MCF 10A (cell line): ENCODE results near the gene PLD3. TPM values are rescaled to one million over a fixed set of nuclear protein-coding genes. Genes with fewer than 3 reads are reported as not detected.

Experiments used
- BruUV-seq: library from RNA; stranded (reverse); fragments of 400-500 nt; replicated peaks from 2 replicates; lab custom pipeline; 2021; lab: Mats Ljungman, UMichigan
- CTCF ChIA-PET: fragments of 300-600 bp; sonication (Branson Sonifier 250); formaldehyde crosslinking; extraction: SDS; loops from one replicate; lab custom pipeline; 2021; ENCODE audit warnings: antibody characterized with exemption, inconsistent platforms; lab: Yijun Ruan, JAX
- POLR2A ChIA-PET: fragments of 300-600, 350-650 bp; sonication (Branson Sonifier 250); formaldehyde crosslinking; extraction: SDS; loops from one replicate; lab custom pipeline; 2020; ENCODE audit warnings: antibody characterized with exemption, inconsistent platforms; lab: Yijun Ruan, JAX
- DNase-seq: peaks from one replicate; pipeline ENCODE4 v3.0.0-alpha.2; 2018; ENCODE audit not compliant: unreplicated experiment
- H3K27ac Mint-ChIP-seq: one replicate; pipeline ENCODE4 v1.8.0; 2022; ENCODE audit warnings: mild to moderate bottlenecking, low read depth, mixed read lengths; ENCODE audit not compliant: unreplicated experiment
- H3K27me3 Mint-ChIP-seq: one replicate; pipeline ENCODE4 v1.8.0; 2022; ENCODE audit warnings: mixed read lengths; ENCODE audit not compliant: insufficient read depth, unreplicated experiment
- H3K36me3 Mint-ChIP-seq: one replicate; pipeline ENCODE4 v1.8.0; 2022; ENCODE audit warnings: mild to moderate bottlenecking, moderate library complexity, mixed read lengths; ENCODE audit not compliant: insufficient read depth, unreplicated experiment
- H3K4me1 Mint-ChIP-seq: one replicate; pipeline ENCODE4 v1.8.0; 2022; ENCODE audit warnings: mixed read lengths; ENCODE audit not compliant: insufficient read depth, unreplicated experiment
- H3K4me3 Mint-ChIP-seq: one replicate; pipeline ENCODE4 v1.8.0; 2022; ENCODE audit warnings: mild to moderate bottlenecking, moderate library complexity, mixed read lengths; ENCODE audit not compliant: unreplicated experiment
- H3K9me3 Mint-ChIP-seq: one replicate; pipeline ENCODE4 v1.8.0; 2022; ENCODE audit warnings: mixed read lengths; ENCODE audit not compliant: unreplicated experiment
- intact Hi-C: fragments of 100-400 bp; cut with micrococcal nuclease; formaldehyde crosslinking; loops from 2 replicates; pipeline ENCODE4 v1.14.1; 2022
- total RNA-seq: library from RNA; stranded (reverse); gene quantifications from 2 replicates; pipeline ENCODE4 v1.2.3, GENCODE V29; 2022
- TF ChIP-seq, protein P1 (sequence below): fragments of 200-600 bp; IDR thresholded peaks from one replicate; pipeline ENCODE4 v1.8.0; 2022; ENCODE audit warnings: antibody characterized with exemption, mild to moderate bottlenecking; ENCODE audit not compliant: unreplicated experiment

Gene PLD3
- total RNA-seq, 1 experiment from 2014 or later = 98.9 TPM

DNA sequence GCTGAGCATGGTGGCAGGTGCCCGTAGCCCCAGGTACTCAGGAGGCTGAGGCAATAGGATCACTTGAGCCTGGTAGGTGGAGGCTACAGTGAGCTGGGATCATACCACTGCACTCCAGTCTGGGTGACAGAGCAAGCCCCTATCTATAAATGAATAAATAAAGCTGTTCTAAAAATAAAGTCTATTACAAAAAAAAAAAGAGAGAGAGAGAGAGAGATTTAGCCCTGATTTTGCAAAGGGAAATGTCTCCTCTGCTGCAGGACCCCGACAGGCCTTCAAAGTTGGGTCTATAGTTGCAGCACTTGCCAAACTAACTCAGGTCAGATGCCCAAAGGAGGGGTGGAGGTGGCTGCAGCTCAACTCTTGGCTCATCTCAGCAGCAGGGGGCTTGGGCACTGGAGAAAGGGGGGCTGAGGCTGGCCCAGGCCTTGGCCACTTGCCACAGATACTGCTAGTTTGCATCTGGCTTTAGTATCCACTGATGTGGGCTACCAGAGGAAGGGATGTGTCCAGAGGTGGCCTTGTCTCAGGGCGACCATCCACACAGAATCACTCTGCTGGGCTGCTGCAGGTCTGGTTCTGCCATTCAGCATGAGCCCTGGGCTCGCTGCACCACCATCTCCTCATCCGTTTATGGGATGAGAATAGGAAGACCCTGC, 32.6 kb upstream of the PLD3 start:
- Mint-ChIP-seq H3K27me3 (no peaks in the 10 kb centered on the region), H3K27ac (no peak overlapping the region), H3K4me3 (no peak overlapping the region), H3K4me1 (no peaks in the 10 kb centered on the region), H3K9me3 (no peaks in the 10 kb centered on the region), H3K36me3 (peaks cover 24% of the 10 kb centered on the region)
- no TSS peak for BruUV-seq
- POLR2A ChIA-PET = interaction anchor here (0.5 kb wide), 1 partner anchor 86 kb away, joined by 3 read pairs; no protein-coding TSS in a partner anchor
- TF ChIP-seq, protein P1, sequence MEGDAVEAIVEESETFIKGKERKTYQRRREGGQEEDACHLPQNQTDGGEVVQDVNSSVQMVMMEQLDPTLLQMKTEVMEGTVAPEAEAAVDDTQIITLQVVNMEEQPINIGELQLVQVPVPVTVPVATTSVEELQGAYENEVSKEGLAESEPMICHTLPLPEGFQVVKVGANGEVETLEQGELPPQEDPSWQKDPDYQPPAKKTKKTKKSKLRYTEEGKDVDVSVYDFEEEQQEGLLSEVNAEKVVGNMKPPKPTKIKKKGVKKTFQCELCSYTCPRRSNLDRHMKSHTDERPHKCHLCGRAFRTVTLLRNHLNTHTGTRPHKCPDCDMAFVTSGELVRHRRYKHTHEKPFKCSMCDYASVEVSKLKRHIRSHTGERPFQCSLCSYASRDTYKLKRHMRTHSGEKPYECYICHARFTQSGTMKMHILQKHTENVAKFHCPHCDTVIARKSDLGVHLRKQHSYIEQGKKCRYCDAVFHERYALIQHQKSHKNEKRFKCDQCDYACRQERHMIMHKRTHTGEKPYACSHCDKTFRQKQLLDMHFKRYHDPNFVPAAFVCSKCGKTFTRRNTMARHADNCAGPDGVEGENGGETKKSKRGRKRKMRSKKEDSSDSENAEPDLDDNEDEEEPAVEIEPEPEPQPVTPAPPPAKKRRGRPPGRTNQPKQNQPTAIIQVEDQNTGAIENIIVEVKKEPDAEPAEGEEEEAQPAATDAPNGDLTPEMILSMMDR = no peak
- CTCF ChIA-PET = interaction anchor here (0.6 to 2.0 kb wide), 6 partner anchors 8 to 1174 kb away, joined by 3 to 10 read pairs (median 3); no protein-coding TSS in a partner anchor
- intact Hi-C loops = no loop called here
- no peak for DNase-seq

DNA sequence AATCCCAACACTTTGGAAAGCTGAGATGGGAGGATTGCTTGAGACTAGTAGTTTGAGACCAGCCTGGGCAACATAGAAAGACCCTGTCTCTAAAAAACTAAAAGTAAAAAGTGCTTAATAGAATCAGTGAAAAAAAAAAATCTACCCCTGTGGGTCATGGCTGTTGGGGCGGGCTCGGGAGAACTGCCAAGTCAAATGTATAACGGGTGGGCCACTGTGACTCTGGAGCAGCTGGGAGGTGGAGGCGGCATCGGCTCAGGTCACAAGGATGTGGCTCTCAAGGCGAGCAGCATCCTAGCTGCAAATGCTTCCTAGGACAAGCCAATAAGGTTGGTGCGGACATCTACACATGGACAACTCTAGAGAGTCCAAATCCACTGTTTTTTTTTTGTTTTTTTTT, 31.2 kb upstream of the PLD3 start:
- ChIA-PET CTCF (interaction anchor here (0.6 to 2.0 kb wide), 2 partner anchors 12 to 139 kb away, joined by 3 to 10 read pairs; no protein-coding TSS in a partner anchor), POLR2A (no interaction called here)
- Mint-ChIP-seq H3K4me1 (no peaks in the 10 kb centered on the region), H3K4me3 (no peak overlapping the region), H3K27ac (no peak overlapping the region), H3K27me3 (no peaks in the 10 kb centered on the region), H3K9me3 (no peaks in the 10 kb centered on the region), H3K36me3 (peaks cover 31% of the 10 kb centered on the region)
- TF ChIP-seq, protein P1 = no peak
- intact Hi-C loops = no loop called here
- DNase-seq = no peak
- no TSS peak for BruUV-seq

DNA sequence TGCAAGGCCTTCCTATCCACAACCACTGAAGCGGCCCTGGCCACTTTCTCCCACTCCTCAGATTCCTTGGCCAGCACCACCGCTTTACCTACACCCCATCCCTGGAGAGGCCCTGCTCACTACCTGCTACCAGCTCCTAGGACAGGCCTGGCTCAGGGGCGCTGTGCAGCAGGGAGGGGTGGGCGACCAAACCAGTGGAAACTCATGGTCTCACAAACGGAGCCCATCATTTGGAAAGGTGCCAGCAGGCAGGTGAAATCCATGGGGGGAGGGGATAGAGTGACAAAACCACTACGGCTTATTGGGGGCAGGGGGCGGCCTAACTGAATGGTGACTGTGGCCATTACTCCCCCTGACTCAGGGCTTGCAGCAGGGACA, 27.9 kb upstream of the PLD3 start:
- POLR2A ChIA-PET = no interaction called here
- TF ChIP-seq, protein P1 = no peak
- H3K4me1 Mint-ChIP-seq = no peaks in the 10 kb centered on the region
- no peak overlapping the region for H3K4me3 Mint-ChIP-seq
- H3K9me3 Mint-ChIP-seq = no peaks in the 10 kb centered on the region
- H3K36me3 Mint-ChIP-seq = peaks cover 53% of the 10 kb centered on the region
- CTCF ChIA-PET = interaction anchor here (0.6 to 0.7 kb wide), 2 partner anchors 228 to 278 kb away, joined by 3 to 4 read pairs; no protein-coding TSS in a partner anchor
- intact Hi-C loops = no loop called here
- H3K27me3 Mint-ChIP-seq = no peaks in the 10 kb centered on the region
- H3K27ac Mint-ChIP-seq = no peak overlapping the region
- DNase-seq = no peak
- BruUV-seq = no TSS peak

DNA sequence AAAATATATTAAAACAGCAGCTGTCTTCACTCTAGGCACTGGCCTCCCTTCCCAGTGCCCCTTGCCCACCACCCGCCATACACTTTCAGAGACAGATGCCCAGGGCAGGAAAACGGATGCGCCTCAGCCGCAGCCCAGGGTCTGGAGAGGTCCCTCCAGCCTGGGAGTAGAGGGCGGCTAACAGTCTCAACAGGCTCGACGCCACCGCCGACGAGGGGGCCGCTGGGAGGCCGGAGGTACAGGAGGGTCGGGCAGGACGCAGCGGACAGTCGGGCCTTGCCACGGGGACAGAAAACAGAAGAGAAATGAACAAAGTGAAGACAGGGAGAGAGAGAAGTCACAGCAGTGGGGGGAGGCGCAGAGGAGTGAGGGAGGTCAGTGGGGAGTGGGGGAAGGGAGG, 27.4 kb upstream of the PLD3 start:
- TF ChIP-seq, protein P1 = no peak
- H3K36me3 Mint-ChIP-seq = peaks cover 56% of the 10 kb centered on the region
- intact Hi-C loops = no loop called here
- no peaks in the 10 kb centered on the region for H3K27me3 Mint-ChIP-seq
- ChIA-PET POLR2A (no interaction called here), CTCF (interaction anchor here (1.3 kb wide), 1 partner anchor 10 kb away, joined by 4 read pairs; no protein-coding TSS in a partner anchor)
- no peaks in the 10 kb centered on the region for H3K4me1 Mint-ChIP-seq
- H3K27ac Mint-ChIP-seq = no peak overlapping the region
- no peaks in the 10 kb centered on the region for H3K9me3 Mint-ChIP-seq
- H3K4me3 Mint-ChIP-seq = no peak overlapping the region
- DNase-seq = no peak
- no TSS peak for BruUV-seq
